T-helper 2 cell treated with Interferon-gamma antibody and Interleukin-4, amounts not matched to agents 5 μg/mL and 100 μg/mL, for 36 hours (primary cell): ENCODE results near the gene PRKN.

Source experiments
- DNase-seq: peaks from one replicate; pipeline ENCODE4 v3.0.0; 2021; ENCODE audit warnings: low spot score
- H3K27ac Mint-ChIP-seq: one replicate; pipeline ENCODE4 v1.8.0; 2021; ENCODE audit warnings: mild to moderate bottlenecking, mixed read lengths
- H3K27me3 Mint-ChIP-seq: one replicate; pipeline ENCODE4 v1.8.0; 2021; ENCODE audit warnings: low read depth, mixed read lengths
- H3K36me3 Mint-ChIP-seq: one replicate; pipeline ENCODE4 v1.8.0; 2021; ENCODE audit warnings: low read depth, mixed read lengths
- H3K4me1 Mint-ChIP-seq: one replicate; pipeline ENCODE4 v1.8.0; 2021; ENCODE audit warnings: low read depth, mixed read lengths
- H3K4me3 Mint-ChIP-seq: one replicate; pipeline ENCODE4 v1.8.0; 2022; ENCODE audit warnings: mild to moderate bottlenecking, moderate library complexity, mixed read lengths
- H3K9me3 Mint-ChIP-seq: one replicate; pipeline ENCODE4 v1.8.0; 2021; ENCODE audit warnings: mixed read lengths

PRKN gene

GRCh38 chr6:161494566-161494965, 1233.0 kb downstream of the PRKN start:
- no peak overlapping the region for H3K27ac Mint-ChIP-seq
- H3K27me3 Mint-ChIP-seq, result no peaks in the 10 kb centered on the region
- H3K4me1 Mint-ChIP-seq, result no peaks in the 10 kb centered on the region
- no peaks in the 10 kb centered on the region for H3K36me3 Mint-ChIP-seq
- H3K9me3 Mint-ChIP-seq, result no peaks in the 10 kb centered on the region
- H3K4me3 Mint-ChIP-seq, result no peak overlapping the region
- DNase-seq, result no peak

DNA sequence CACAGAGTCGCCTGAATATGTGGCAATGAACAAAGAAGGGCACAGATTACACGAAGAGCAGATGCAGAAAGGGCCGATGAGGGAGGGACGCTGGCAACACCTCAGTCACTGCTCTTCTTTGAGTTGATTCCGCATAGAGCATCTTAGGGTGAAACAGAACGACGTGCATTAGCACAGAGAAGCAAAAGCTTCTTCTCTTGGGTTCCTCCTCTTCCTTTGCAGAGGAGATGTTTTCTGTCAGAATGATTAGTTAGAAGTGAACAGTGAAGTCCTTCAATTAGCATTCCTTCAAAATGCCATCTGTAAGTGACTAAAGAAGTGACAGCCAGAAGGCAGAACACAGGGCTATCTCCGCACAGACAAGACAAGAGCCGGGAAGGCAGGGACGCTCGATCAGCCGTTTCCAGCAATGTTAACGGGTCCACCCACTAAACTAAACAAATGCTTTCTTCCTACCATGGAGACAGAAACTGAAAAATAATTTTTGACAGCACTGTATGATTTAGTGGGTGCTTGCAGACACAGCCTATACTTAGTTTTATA, 1233.9 kb downstream of the PRKN start:
- Mint-ChIP-seq H3K4me3 (no peak overlapping the region), H3K27me3 (no peaks in the 10 kb centered on the region), H3K36me3 (no peaks in the 10 kb centered on the region), H3K9me3 (no peaks in the 10 kb centered on the region), H3K4me1 (no peaks in the 10 kb centered on the region), H3K27ac (no peak overlapping the region)
- DNase-seq, result no peak

DNA sequence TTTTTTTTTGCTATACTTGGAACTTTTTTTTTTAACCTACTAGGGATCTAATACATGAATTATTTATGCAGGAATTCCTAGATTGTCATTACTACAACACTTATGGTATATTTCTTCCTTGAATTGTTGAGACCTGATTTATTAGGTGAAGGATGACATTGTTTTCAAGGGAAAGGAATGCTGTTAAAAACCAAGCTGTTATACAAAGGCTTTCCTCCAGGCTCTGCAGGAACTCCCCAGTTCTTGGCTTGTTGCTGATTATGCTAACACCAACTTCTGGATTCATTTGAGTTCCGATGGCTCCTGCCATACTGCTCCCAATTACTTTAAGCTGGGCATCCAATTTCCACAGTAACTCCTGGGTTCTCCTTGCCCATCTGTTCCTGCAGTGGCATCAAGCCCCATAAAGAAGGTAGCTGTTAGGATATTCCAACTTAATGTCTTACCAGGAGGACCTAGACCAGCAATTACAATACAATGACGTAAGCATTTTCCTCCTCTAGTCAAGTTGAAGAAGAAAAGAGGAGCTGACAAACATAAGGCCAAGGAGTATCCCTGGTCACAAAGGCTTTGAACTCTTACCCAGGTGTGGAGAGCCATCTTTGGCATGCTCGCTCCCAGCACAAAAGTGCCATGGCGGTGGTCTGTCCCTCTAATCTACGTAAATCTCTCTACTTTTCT, 1237.8 kb downstream of the PRKN start:
- Mint-ChIP-seq H3K27me3 (no peaks in the 10 kb centered on the region), H3K27ac (no peak overlapping the region), H3K4me1 (no peaks in the 10 kb centered on the region), H3K9me3 (no peaks in the 10 kb centered on the region), H3K4me3 (no peak overlapping the region), H3K36me3 (no peaks in the 10 kb centered on the region)
- no peak for DNase-seq

- Mint-ChIP-seq H3K27me3 (no peaks in the 10 kb centered on the region), H3K36me3 (no peaks in the 10 kb centered on the region), H3K9me3 (no peaks in the 10 kb centered on the region), H3K27ac (no peak overlapping the region), H3K4me3 (no peak overlapping the region), H3K4me1 (no peaks in the 10 kb centered on the region)
- no peak for DNase-seq
Measured at GRCh38 chr6:161487694-161488093, 1239.9 kb downstream of the PRKN start.

DNA sequence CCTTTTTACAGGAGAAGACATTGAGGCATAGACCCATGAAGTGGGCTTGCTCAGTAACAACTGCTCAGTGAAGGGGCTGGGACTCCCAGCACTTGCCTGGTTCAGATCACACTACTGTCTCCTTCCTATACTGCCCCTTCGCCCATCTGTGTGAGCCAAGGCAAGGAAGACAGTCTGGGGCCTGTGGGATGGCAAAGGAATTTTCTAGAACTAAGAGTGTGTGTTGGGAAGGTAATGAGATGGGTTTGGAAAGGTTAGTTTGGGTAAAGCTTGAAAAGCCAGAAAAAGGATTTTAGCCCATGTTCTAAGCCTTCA, 1240.4 kb downstream of the PRKN start:
- Mint-ChIP-seq H3K4me3 (no peak overlapping the region), H3K27me3 (no peaks in the 10 kb centered on the region), H3K36me3 (no peaks in the 10 kb centered on the region), H3K9me3 (no peaks in the 10 kb centered on the region), H3K4me1 (no peaks in the 10 kb centered on the region), H3K27ac (no peak overlapping the region)
- no peak for DNase-seq

GRCh38 chr6:161486361-161487216, 1241.0 kb downstream of the PRKN start:
- Mint-ChIP-seq H3K27me3 (no peaks in the 10 kb centered on the region), H3K36me3 (no peaks in the 10 kb centered on the region), H3K4me1 (no peaks in the 10 kb centered on the region), H3K27ac (no peak overlapping the region), H3K4me3 (no peak overlapping the region), H3K9me3 (no peaks in the 10 kb centered on the region)
- no peak for DNase-seq

DNA sequence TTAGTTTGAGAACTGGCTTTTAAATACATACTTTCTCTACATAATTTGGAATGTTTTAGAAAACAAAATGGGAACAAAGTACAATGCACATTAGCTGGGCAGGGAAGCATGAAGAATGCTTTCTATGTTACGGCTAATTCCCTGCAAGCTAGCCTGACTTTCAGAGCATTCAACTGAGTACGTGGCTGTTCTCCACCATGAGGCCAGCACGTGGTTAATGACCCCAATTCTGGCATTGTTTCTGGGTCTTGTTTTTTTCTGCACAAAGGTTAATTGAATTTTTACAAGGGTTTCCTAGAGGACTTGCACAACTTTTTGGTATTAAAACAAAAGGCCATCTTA, 1245.1 kb downstream of the PRKN start:
- no peaks in the 10 kb centered on the region for H3K9me3 Mint-ChIP-seq
- no peak overlapping the region for H3K27ac Mint-ChIP-seq
- no peaks in the 10 kb centered on the region for H3K36me3 Mint-ChIP-seq
- no peak overlapping the region for H3K4me3 Mint-ChIP-seq
- H3K27me3 Mint-ChIP-seq, result no peaks in the 10 kb centered on the region
- no peak for DNase-seq
- H3K4me1 Mint-ChIP-seq, result no peaks in the 10 kb centered on the region

DNA sequence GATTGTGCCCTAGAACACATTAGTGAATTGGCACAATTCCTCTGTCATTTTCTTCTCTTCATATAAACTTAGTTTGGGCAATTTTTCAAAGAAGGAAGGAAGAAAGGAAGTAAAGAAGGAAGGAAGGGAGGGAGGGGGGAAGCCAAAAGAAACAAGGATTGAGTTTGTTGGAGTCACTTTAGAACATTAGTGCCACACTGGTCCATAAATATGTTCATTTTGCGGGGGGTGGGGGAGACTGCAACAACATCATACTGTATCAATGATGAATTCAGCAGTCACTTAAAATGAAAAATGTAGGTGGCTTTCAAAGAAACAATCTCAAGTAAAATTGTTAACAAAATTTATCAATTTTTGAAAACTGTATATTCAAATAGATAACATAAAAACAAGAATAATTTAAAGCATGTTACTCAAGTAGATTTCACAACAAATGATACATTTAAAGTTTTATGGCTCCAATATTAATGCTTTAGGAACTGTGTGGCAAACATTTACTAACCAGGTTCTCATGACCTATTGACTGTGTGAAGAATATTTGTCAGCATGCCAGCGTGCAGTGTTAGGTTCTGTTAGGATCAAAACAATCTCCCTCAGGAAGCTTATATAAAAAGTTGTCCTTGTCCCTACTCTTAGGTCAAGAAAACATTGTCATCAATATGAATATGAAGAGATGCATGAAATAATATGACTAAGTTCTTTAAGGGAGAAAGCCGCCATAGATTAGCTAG, 1245.6 kb downstream of the PRKN start:
- Mint-ChIP-seq H3K9me3 (no peaks in the 10 kb centered on the region), H3K4me1 (no peaks in the 10 kb centered on the region), H3K27me3 (no peaks in the 10 kb centered on the region), H3K27ac (no peak overlapping the region), H3K36me3 (no peaks in the 10 kb centered on the region), H3K4me3 (no peak overlapping the region)
- no peak for DNase-seq

- DNase-seq, result no peak
- H3K27me3 Mint-ChIP-seq, result no peaks in the 10 kb centered on the region
Measured at GRCh38 chr6:161480421-161481155, 1247.0 kb downstream of the PRKN start.

DNA sequence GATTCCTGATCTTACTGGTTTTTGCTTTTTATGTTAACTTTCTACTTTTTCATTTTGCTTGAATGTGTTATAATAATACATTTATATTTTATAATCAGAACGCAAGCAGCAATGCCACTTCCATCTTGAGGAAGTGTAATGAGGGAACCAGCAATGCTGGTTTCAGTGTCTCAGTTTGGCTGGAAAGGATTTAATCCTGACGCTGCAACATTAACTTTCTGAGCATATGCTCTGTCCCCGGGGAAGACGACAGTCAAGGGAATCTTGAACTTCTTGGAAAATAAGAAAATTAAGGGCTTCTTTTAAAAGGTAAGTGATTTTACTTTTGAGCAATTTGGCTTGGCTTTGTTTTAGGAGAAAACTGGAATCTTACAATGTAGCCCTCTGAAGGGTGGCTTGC, 1248.2 kb downstream of the PRKN start:
- no peaks in the 10 kb centered on the region for H3K4me1 Mint-ChIP-seq
- no peaks in the 10 kb centered on the region for H3K27me3 Mint-ChIP-seq
- H3K27ac Mint-ChIP-seq, result no peak overlapping the region
- no peaks in the 10 kb centered on the region for H3K9me3 Mint-ChIP-seq
- H3K4me3 Mint-ChIP-seq, result no peak overlapping the region
- H3K36me3 Mint-ChIP-seq, result no peaks in the 10 kb centered on the region
- no peak for DNase-seq

More at GRCh38 chr6:161480421-161481155, 1247.0 kb downstream of the PRKN start:
- H3K4me3 Mint-ChIP-seq, result no peak overlapping the region
- no peaks in the 10 kb centered on the region for H3K4me1 Mint-ChIP-seq
- no peak overlapping the region for H3K27ac Mint-ChIP-seq
- no peaks in the 10 kb centered on the region for H3K36me3 Mint-ChIP-seq
- H3K9me3 Mint-ChIP-seq, result no peaks in the 10 kb centered on the region

DNA sequence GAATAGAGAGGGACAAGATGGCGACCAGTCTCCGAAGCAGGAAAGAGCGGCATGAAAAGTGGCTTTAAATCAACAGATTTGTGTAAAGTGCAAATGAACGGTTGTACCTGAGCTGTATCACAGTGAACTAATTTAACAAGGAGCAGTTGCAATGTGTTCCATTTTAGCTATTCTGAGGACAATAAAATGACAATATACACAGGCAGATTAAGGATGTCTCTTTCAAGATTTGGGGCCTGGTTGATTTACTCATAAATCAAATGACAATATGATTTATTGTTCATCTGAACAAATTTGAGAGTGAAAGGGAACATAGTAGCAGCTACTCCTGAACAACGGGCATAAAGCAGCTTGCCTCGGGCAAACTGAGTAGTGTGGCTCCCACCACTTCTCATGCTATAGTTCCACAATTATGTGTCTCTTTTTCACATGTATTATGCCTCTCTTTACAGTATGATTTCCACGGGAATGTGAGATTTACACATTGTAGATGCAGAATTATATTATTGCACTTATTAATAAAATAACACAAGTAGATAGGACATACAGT, 1249.6 kb downstream of the PRKN start:
- Mint-ChIP-seq H3K36me3 (no peaks in the 10 kb centered on the region), H3K4me1 (no peaks in the 10 kb centered on the region), H3K27ac (no peak overlapping the region), H3K4me3 (no peak overlapping the region), H3K9me3 (no peaks in the 10 kb centered on the region), H3K27me3 (no peaks in the 10 kb centered on the region)
- DNase-seq, result no peak

DNA sequence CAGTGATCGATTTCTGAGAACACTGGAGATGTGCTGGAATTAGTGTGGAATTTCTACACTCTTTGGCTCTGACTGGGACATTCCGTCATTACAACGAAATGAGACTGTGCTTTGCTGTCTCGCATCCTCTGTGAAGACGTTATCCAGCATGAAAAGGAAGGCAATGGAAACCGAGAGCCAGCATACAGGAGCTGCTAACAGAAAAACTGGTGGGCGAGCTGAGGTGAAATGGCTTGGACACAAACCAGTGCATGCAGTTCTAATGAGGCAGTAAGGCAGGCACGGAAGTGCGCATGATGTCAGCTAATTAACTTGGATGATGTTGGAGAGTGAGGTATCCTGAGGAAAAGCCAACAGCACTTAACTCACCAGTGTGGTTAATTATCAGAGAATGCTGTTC, 1250.9 kb downstream of the PRKN start:
- no peaks in the 10 kb centered on the region for H3K4me1 Mint-ChIP-seq
- DNase-seq, result no peak
- H3K36me3 Mint-ChIP-seq, result no peaks in the 10 kb centered on the region
- no peak overlapping the region for H3K4me3 Mint-ChIP-seq
- no peak overlapping the region for H3K27ac Mint-ChIP-seq
- H3K9me3 Mint-ChIP-seq, result no peaks in the 10 kb centered on the region
- no peaks in the 10 kb centered on the region for H3K27me3 Mint-ChIP-seq

- Mint-ChIP-seq H3K4me1 (no peaks in the 10 kb centered on the region), H3K36me3 (no peaks in the 10 kb centered on the region)
- no peak for DNase-seq
Measured at GRCh38 chr6:161465403-161465802, 1262.2 kb downstream of the PRKN start.

More at GRCh38 chr6:161465403-161465802, 1262.2 kb downstream of the PRKN start:
- H3K27ac Mint-ChIP-seq, result no peak overlapping the region
- no peaks in the 10 kb centered on the region for H3K9me3 Mint-ChIP-seq
- no peaks in the 10 kb centered on the region for H3K27me3 Mint-ChIP-seq
- H3K4me3 Mint-ChIP-seq, result no peak overlapping the region
